ENCODE data around the gene CFAP210.
"Not testable (repeated sequence)": the region's sequence is repeated elsewhere in the genome, so short reads cannot be mapped to it uniquely, and the experiment has no call there.

CFAP210 gene

DNA sequence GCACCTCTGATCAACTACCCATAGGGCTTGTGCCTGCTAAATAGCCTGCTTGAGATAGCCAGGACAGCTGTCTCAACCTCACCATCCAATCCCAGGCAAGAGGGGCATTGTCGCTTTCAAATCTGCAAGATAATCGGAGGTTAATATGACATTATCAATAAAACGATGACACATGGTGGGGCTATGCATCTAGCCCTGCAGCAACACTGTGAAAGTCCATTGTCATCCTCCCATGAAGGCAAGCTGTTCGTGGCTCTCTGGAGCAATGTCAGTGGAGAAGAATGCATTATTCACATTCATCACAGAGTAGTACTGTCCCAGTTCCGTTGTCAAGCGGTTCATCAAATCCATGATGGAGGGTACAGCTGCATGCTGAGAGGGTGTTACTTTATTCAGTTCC is 20.5 kb upstream of the CFAP210 start:
- Histone ChIP-seq H3K4me1 (no peaks in the 10 kb centered on the region), H3K9me3 (peaks cover 16% of the 10 kb centered on the region), H3K36me3 (peaks cover 7% of the 10 kb centered on the region; the same call in 1 of the 2 replicates), H3K27me3 (no peaks in the 10 kb centered on the region), H3K9ac (no peak overlapping the region), H4K20me1 (no peaks in the 10 kb centered on the region), H3K4me3 (no peak overlapping the region), H3K27ac (no peak overlapping the region), H3K4me2 (no peak overlapping the region)
- no peak for TF ChIP-seq Cebpa-rat (IDR thresholded peaks at IDR 0.05)

GRCh38 chr2:169713331-169713730 is 19.1 kb upstream of the CFAP210 start:
- peaks cover 16% of the 10 kb centered on the region for H3K9me3 ChIP-seq
- no peaks in the 10 kb centered on the region for H3K27me3 ChIP-seq
- no peaks in the 10 kb centered on the region for H4K20me1 ChIP-seq
- peaks cover 7% of the 10 kb centered on the region; the same call in 1 of the 2 replicates for H3K36me3 ChIP-seq
- no peak for TF ChIP-seq Cebpa-rat (IDR thresholded peaks at IDR 0.05)
- H3K27ac ChIP-seq: no peak overlapping the region
- H3K4me3 ChIP-seq: no peak overlapping the region
- H3K9ac ChIP-seq: no peak overlapping the region
- H3K4me2 ChIP-seq: no peak overlapping the region
- no peaks in the 10 kb centered on the region for H3K4me1 ChIP-seq

- H3K36me3 ChIP-seq: peaks cover 7% of the 10 kb centered on the region; the same call in 1 of the 2 replicates
- no peaks in the 10 kb centered on the region for H3K27me3 ChIP-seq
- H3K4me2 ChIP-seq: no peak overlapping the region
- H3K27ac ChIP-seq: no peak overlapping the region
- H3K9ac ChIP-seq: no peak overlapping the region
- no peaks in the 10 kb centered on the region for H3K4me1 ChIP-seq
- H3K9me3 ChIP-seq: peaks cover 16% of the 10 kb centered on the region
- H3K4me3 ChIP-seq: no peak overlapping the region
- no peak for TF ChIP-seq Cebpa-rat (IDR thresholded peaks at IDR 0.05)
- no peaks in the 10 kb centered on the region for H4K20me1 ChIP-seq
These were observed 18.6 kb upstream of the CFAP210 start for GRCh38 chr2:169712791-169713227.

DNA sequence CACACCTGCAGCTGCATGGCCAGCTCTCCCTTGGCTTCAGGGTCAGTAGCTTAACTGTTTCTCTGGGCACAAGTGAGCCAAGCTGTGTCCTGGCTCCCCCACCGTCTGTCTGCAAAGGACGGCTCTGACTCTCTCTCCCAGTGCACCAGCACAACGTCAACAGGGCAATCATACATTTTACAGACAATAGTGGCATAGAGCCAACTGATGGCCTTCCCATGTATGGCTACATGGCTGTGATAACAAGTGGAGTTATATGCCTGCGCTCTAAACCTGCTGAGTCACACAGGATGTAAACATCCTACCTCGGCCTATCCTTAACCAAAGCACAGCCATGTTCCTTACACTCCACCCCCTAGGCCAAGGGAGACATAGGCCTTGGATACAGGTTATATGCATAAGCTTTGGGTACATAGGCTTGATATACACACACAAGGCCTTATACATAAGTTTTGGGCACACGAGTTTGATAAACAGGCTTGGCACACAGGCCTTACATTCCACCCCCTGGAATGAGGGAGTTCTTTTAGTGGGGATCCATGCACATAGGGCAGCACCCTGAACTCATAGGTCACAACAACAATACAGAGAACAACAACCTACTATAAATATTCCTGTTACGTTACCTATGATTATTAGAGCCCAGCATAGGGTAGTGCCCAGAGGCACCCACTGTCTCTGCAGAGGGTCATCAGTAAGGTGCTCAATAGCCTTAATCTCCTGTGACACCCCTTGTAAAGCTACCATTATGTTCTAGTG is 17.7 kb upstream of the CFAP210 start:
- Histone ChIP-seq H3K9ac (no peak overlapping the region), H3K4me3 (no peak overlapping the region), H3K27me3 (no peaks in the 10 kb centered on the region), H3K4me2 (no peak overlapping the region), H3K27ac (no peak overlapping the region), H4K20me1 (no peaks in the 10 kb centered on the region), H3K9me3 (peaks cover 16% of the 10 kb centered on the region), H3K36me3 (peaks cover 7% of the 10 kb centered on the region; the same call in 1 of the 2 replicates), H3K4me1 (no peaks in the 10 kb centered on the region)
- TF ChIP-seq Cebpa-rat (IDR thresholded peaks at IDR 0.05): no peak

- peaks cover 16% of the 10 kb centered on the region for H3K9me3 ChIP-seq
- H3K4me2 ChIP-seq: no peak overlapping the region
- no peak overlapping the region for H3K27ac ChIP-seq
- H3K4me1 ChIP-seq: no peaks in the 10 kb centered on the region
- no peak overlapping the region for H3K9ac ChIP-seq
- peaks cover 7% of the 10 kb centered on the region; the same call in 1 of the 2 replicates for H3K36me3 ChIP-seq
- no peak overlapping the region for H3K4me3 ChIP-seq
- no peaks in the 10 kb centered on the region for H4K20me1 ChIP-seq
- no peaks in the 10 kb centered on the region for H3K27me3 ChIP-seq
- no peak for TF ChIP-seq Cebpa-rat (IDR thresholded peaks at IDR 0.05)
These were observed 15.8 kb upstream of the CFAP210 start for GRCh38 chr2:169709981-169710380.

DNA sequence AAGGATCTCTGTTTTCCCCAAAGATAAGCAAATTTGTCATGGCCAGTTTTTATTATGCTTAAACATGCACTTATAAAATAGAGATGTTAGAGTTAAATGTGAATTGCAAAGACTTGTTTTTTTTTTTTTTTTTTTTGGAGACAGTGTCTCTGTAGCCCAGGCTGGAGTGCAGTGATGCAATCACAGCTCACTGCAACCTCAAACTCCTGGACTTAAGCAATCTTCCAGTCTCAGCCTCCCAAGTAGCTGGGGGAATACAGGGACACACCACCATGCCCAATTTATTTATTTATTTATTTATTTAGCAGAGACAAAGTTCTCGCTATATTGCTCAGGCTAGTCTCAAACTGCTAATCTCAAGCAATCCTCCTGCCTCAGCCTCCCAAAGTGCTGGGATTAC is 15.1 kb upstream of the CFAP210 start:
- Histone ChIP-seq H3K4me1 (no peaks in the 10 kb centered on the region), H3K4me2 (no peak overlapping the region), H3K4me3 (no peak overlapping the region), H4K20me1 (no peaks in the 10 kb centered on the region), H3K36me3 (peaks cover 7% of the 10 kb centered on the region; the same call in 1 of the 2 replicates), H3K9ac (no peak overlapping the region), H3K27ac (no peak overlapping the region), H3K9me3 (peaks cover 16% of the 10 kb centered on the region), H3K27me3 (no peaks in the 10 kb centered on the region)
- TF ChIP-seq Cebpa-rat (IDR thresholded peaks at IDR 0.05): no peak

- TF ChIP-seq Cebpa-rat (IDR thresholded peaks at IDR 0.05): no peak
- H3K9ac ChIP-seq: no peak overlapping the region
- H3K4me3 ChIP-seq: no peak overlapping the region
- H3K9me3 ChIP-seq: peaks cover 13% of the 10 kb centered on the region
- H3K4me1 ChIP-seq: no peaks in the 10 kb centered on the region
- no peaks in the 10 kb centered on the region for H4K20me1 ChIP-seq
- H3K27ac ChIP-seq: no peak overlapping the region
- peaks cover 12% of the 10 kb centered on the region; the same call in 1 of the 2 replicates for H3K36me3 ChIP-seq
- no peak overlapping the region for H3K4me2 ChIP-seq
- H3K27me3 ChIP-seq: no peaks in the 10 kb centered on the region
These were observed 13.4 kb upstream of the CFAP210 start for GRCh38 chr2:169707626-169708025.

- TF ChIP-seq Cebpa-rat (IDR thresholded peaks at IDR 0.05): no peak
These were observed 11.7 kb upstream of the CFAP210 start for GRCh38 chr2:169705927-169706326.

GRCh38 chr2:169704160-169704708 is 10.0 kb upstream of the CFAP210 start:
- Histone ChIP-seq H3K4me1 (no peaks in the 10 kb centered on the region), H3K36me3 (peaks cover 7% of the 10 kb centered on the region), H3K4me2 (no peak overlapping the region), H3K9ac (no peak overlapping the region), H3K4me3 (no peak overlapping the region), H3K27me3 (no peaks in the 10 kb centered on the region), H3K27ac (no peak overlapping the region), H3K9me3 (no peaks in the 10 kb centered on the region), H4K20me1 (no peaks in the 10 kb centered on the region)
- TF ChIP-seq Cebpa-rat (IDR thresholded peaks at IDR 0.05): no peak

More at GRCh38 chr2:169705927-169706326, 11.7 kb upstream of the CFAP210 start:
- no peak overlapping the region for H3K27ac ChIP-seq
- peaks cover 5% of the 10 kb centered on the region; the same call in 1 of the 2 replicates for H3K36me3 ChIP-seq
- no peaks in the 10 kb centered on the region for H3K9me3 ChIP-seq
- no peak overlapping the region for H3K4me3 ChIP-seq
- no peaks in the 10 kb centered on the region for H4K20me1 ChIP-seq
- no peak overlapping the region for H3K4me2 ChIP-seq
- H3K9ac ChIP-seq: no peak overlapping the region
- H3K27me3 ChIP-seq: no peaks in the 10 kb centered on the region
- H3K4me1 ChIP-seq: no peaks in the 10 kb centered on the region

GRCh38 chr2:169702996-169703395 is 8.8 kb upstream of the CFAP210 start:
- no peaks in the 10 kb centered on the region for H3K9me3 ChIP-seq
- no peaks in the 10 kb centered on the region for H3K27me3 ChIP-seq
- peaks cover 12% of the 10 kb centered on the region for H3K36me3 ChIP-seq
- no peak overlapping the region for H3K27ac ChIP-seq
- no peak overlapping the region for H3K4me3 ChIP-seq
- no peak for TF ChIP-seq Cebpa-rat (IDR thresholded peaks at IDR 0.05)
- no peaks in the 10 kb centered on the region for H4K20me1 ChIP-seq
- H3K9ac ChIP-seq: no peak overlapping the region
- H3K4me2 ChIP-seq: no peak overlapping the region
- H3K4me1 ChIP-seq: no peaks in the 10 kb centered on the region

- H3K9me3 ChIP-seq, H3K4me2 ChIP-seq, H4K20me1 ChIP-seq, H3K4me3 ChIP-seq, H3K9ac ChIP-seq, H3K27ac ChIP-seq, H3K27me3 ChIP-seq: not testable (repeated sequence)
- Histone ChIP-seq H3K4me1 (peaks cover 11% of the 10 kb centered on the region), H3K36me3 (peaks cover 11% of the 10 kb centered on the region)
These were observed 5.0 kb upstream of the CFAP210 start for GRCh38 chr2:169699173-169699572.

Measured in BLaER1 (cell line).